GM20000 (cell line): ENCODE data around the gene LGI2.

ENCODE experiments used
- DNase-seq: peaks from one replicate; pipeline ENCODE4 v3.0.0; 2012; ENCODE audit warnings: low spot score
- CTCF ChIP-seq: IDR thresholded peaks from 2 replicates; pipeline ENCODE4 v1.5.1; 2012; ENCODE audit warnings: mild to moderate bottlenecking, control low read depth; ENCODE audit errors: extremely low read depth, missing control alignments

The LGI2 gene

GRCh38 chr4:24966076-24966475 is 64.7 kb downstream of the LGI2 start:
- TF ChIP-seq CTCF: no peak
- DNase-seq: no peak

- TF ChIP-seq CTCF: no peak
- DNase-seq: no peak
Observed at GRCh38 chr4:24965627-24966026, 65.1 kb downstream of the LGI2 start.

- no peak for DNase-seq
- TF ChIP-seq CTCF: no peak
Observed at GRCh38 chr4:24963277-24963676, 67.5 kb downstream of the LGI2 start.

GRCh38 chr4:24957886-24958285 is 72.9 kb downstream of the LGI2 start:
- no peak for DNase-seq
- no peak for TF ChIP-seq CTCF

GRCh38 chr4:24956763-24957162 is 74.0 kb downstream of the LGI2 start:
- TF ChIP-seq CTCF: no peak

GRCh38 chr4:24956091-24956490 is 74.7 kb downstream of the LGI2 start:
- DNase-seq: no peak
- no peak for TF ChIP-seq CTCF

More at GRCh38 chr4:24956763-24957162, 74.0 kb downstream of the LGI2 start:
- no peak for DNase-seq

GRCh38 chr4:24952667-24953066 is 78.1 kb downstream of the LGI2 start:
- TF ChIP-seq CTCF: no peak
- no peak for DNase-seq
